Trophoblast cell (in vitro differentiated cells and primary cell): ENCODE results near the gene PPARG.
A peak's percentile ranks its signal among the peaks of the same experiment; 100 is the strongest.

Source experiments
- DNase-seq, 2 donors: peaks; one replicate each; pipeline ENCODE4 v3.0.0-alpha.2; 2016
- H2AFZ ChIP-seq: 2 replicates; pipeline ENCODE4 v1.6.1; 2013; ENCODE audit warnings: low read length, moderate library complexity, mild to moderate bottlenecking; ENCODE audit not compliant: insufficient read depth, poor library complexity
- H2AK5ac ChIP-seq: 2 replicates; pipeline ENCODE4 v1.6.1; 2013; ENCODE audit warnings: mild to moderate bottlenecking, low read length
- H2BK120ac ChIP-seq: 2 replicates; pipeline ENCODE4 v1.6.1; 2013; ENCODE audit warnings: low read length, mild to moderate bottlenecking, moderate library complexity; ENCODE audit not compliant: insufficient read depth, poor library complexity
- H2BK12ac ChIP-seq: 2 replicates; pipeline ENCODE4 v1.6.1; 2013; ENCODE audit warnings: mild to moderate bottlenecking, low read length, moderate library complexity
- H2BK5ac ChIP-seq: 2 replicates; pipeline ENCODE4 v1.6.1; 2013; ENCODE audit warnings: low read length, low read depth, moderate library complexity, mild to moderate bottlenecking; ENCODE audit not compliant: poor library complexity
- H3K14ac ChIP-seq: 2 replicates; pipeline ENCODE4 v1.6.1; 2013; ENCODE audit warnings: mild to moderate bottlenecking, low read length
- H3K18ac ChIP-seq: 2 replicates; pipeline ENCODE4 v1.6.1; 2013; ENCODE audit warnings: mild to moderate bottlenecking, low read length
- H3K23ac ChIP-seq: 2 replicates; pipeline ENCODE4 v1.6.1; 2013; ENCODE audit warnings: low read length
- H3K27ac ChIP-seq: 2 replicates; pipeline ENCODE4 v1.5.1; 2013; ENCODE audit warnings: low read depth, mild to moderate bottlenecking, inconsistent platforms, low read length, moderate library complexity
- H3K27me3 ChIP-seq: 2 replicates; pipeline ENCODE4 v1.6.1; 2013; ENCODE audit warnings: inconsistent platforms, mild to moderate bottlenecking, low read length, moderate library complexity; ENCODE audit not compliant: insufficient read depth
- H3K36me3 ChIP-seq, 2 experiments: 1 replicate in 1 of 2; 2 replicates in 1 of 2; pipeline ENCODE4 v1.6.1; 2013; ENCODE audit warnings: low read length in 2 of 2, mild to moderate bottlenecking in 2 of 2, moderate library complexity in 1 of 2; ENCODE audit not compliant: insufficient read depth in 2 of 2, control insufficient read depth in 1 of 2
- H3K4ac ChIP-seq: 2 replicates; pipeline ENCODE4 v1.6.1; 2013; ENCODE audit warnings: low read depth, mild to moderate bottlenecking, low read length, moderate library complexity
- H3K4me1 ChIP-seq, 2 experiments: 1 replicate in 1 of 2; 2 replicates in 1 of 2; pipeline ENCODE4 v1.6.1; 2013; ENCODE audit warnings: low read length in 2 of 2, mild to moderate bottlenecking in 2 of 2, moderate library complexity in 1 of 2; ENCODE audit not compliant: insufficient read depth in 2 of 2, control insufficient read depth in 1 of 2
- H3K4me2 ChIP-seq: 2 replicates; pipeline ENCODE4 v1.6.1; 2013; ENCODE audit warnings: inconsistent platforms, mild to moderate bottlenecking, low read length, moderate library complexity
- H3K4me3 ChIP-seq: 2 replicates; pipeline ENCODE4 v1.5.1; 2013; ENCODE audit warnings: mild to moderate bottlenecking, low read depth, low read length, inconsistent platforms
- H3K79me1 ChIP-seq: one replicate; pipeline ENCODE4 v1.6.1; 2013; ENCODE audit warnings: low read length
- H3K79me2 ChIP-seq: 2 replicates; pipeline ENCODE4 v1.6.1; 2013; ENCODE audit warnings: low read length, mild to moderate bottlenecking; ENCODE audit not compliant: control insufficient read depth, insufficient read depth, poor library complexity
- H3K9ac ChIP-seq: 2 replicates; pipeline ENCODE4 v1.6.1; 2013; ENCODE audit warnings: mild to moderate bottlenecking, low read length
- H3K9me3 ChIP-seq: 2 replicates; pipeline ENCODE4 v1.6.1; 2013; ENCODE audit warnings: low read depth, mild to moderate bottlenecking, control low read depth, inconsistent platforms, low read length; ENCODE audit not compliant: insufficient read depth
- H4K12ac ChIP-seq: 2 replicates; pipeline ENCODE4 v1.6.1; 2013; ENCODE audit warnings: low read depth, mild to moderate bottlenecking, low read length, moderate library complexity
- H4K8ac ChIP-seq: 2 replicates; pipeline ENCODE4 v1.6.1; 2013; ENCODE audit warnings: low read depth, mild to moderate bottlenecking, low read length, moderate library complexity
- H4K91ac ChIP-seq: one replicate; pipeline ENCODE4 v1.6.1; 2013; ENCODE audit warnings: low read depth, mild to moderate bottlenecking, low read length, moderate library complexity
- WGBS: extraction: QIAGEN DNeasy Blood & Tissue Kit; methylation state at CpG from one replicate; pipeline ENCODE4 v1.1.7; 2013; ENCODE audit warnings: missing lambda C conversion rate; ENCODE audit not compliant: insufficient read length, insufficient coverage; ENCODE audit errors: extremely low coverage; 5-methylcytosine and 5-hydroxymethylcytosine counted together

Gene PPARG

DNA sequence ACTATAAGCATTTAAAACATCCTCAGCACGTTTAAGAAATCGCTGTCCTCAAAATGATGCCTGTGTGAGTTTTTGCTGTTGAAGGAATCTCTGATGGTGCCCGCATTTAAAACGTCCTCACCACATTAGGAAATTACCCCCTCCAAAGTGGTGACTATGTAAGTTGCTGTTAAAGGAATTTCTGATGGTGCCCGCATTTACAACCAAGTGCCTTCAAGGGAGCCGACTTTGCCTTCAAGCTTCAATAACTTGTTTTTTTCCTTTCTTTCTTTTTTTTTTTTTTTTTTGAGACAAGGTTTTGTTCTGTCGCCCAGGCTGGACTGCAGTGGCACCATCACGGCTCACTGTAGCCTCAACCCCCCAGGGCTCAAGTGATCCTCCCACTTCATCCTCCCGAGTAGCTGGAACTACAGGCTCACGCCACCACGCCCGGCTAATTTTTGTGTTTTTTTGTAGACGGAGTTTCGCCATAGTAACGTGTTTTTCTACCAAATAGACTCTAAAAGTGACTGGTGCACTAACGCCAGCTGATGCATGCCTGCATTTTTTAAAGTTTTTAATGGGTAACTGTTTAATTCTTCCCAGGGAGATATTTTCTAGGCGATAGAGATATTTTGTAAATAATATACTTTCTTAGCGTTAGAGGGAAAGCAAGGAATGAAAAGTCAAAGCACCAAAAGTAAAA is 176.4 kb downstream of the PPARG start:
- no peak overlapping the region for H3K4me3 ChIP-seq
- H4K8ac ChIP-seq: no peak overlapping the region
- H3K79me2 ChIP-seq: no peaks in the 10 kb centered on the region
- peak overlapping the region; percentile 69 for H4K91ac ChIP-seq
- H3K27ac ChIP-seq: no peak overlapping the region
- H3K4me1 ChIP-seq: peaks cover 0 to 11% of the 10 kb centered on the region in 2 experiments
- no peaks in the 10 kb centered on the region for H3K9me3 ChIP-seq
- H3K18ac ChIP-seq: no peak overlapping the region
- no peak overlapping the region for H3K14ac ChIP-seq
- no peak overlapping the region for H2BK5ac ChIP-seq
- peak; percentile 97 to 100 for DNase-seq
- no peak overlapping the region for H2AFZ ChIP-seq
- H2BK12ac ChIP-seq: peak overlapping the region; percentile 68
- H2BK120ac ChIP-seq: no peak overlapping the region
- WGBS: no CpG with 5 or more reads among the region's 18 CpGs
- no peak overlapping the region for H3K23ac ChIP-seq
- peaks cover 8% of the 10 kb centered on the region for H3K79me1 ChIP-seq
- H2AK5ac ChIP-seq: no peak overlapping the region
- no peaks in the 10 kb centered on the region for H3K36me3 ChIP-seq
- no peak overlapping the region for H3K9ac ChIP-seq
- H3K4ac ChIP-seq: no peak overlapping the region
- no peaks in the 10 kb centered on the region for H3K27me3 ChIP-seq
- no peak overlapping the region for H4K12ac ChIP-seq
- H3K4me2 ChIP-seq: no peak overlapping the region

DNA sequence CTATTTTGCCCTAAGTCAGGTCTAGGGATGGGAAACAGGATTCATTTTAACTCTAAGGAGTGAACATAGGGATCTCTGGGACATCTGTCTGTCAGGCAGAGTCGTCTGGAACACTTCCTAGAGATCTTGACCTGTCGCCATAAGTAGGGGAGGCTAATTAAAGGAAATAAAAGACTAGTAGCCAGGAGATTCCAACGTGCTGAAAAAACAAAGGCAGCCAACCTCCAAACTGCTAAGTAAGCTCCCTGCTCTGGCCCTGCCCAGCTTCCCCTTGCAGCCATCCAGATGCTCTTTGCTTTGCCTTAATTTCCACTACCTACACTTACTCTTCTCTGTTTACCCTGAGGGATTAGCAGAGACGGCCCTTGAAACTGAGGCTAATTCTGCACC is 177.0 kb downstream of the PPARG start:
- Histone ChIP-seq H3K9me3 (no peaks in the 10 kb centered on the region), H3K4me1 (peaks cover 0 to 11% of the 10 kb centered on the region in 2 experiments), H2BK5ac (no peak overlapping the region), H3K27me3 (no peaks in the 10 kb centered on the region), H3K4me3 (no peak overlapping the region), H3K4ac (no peak overlapping the region), H4K91ac (peak overlapping the region; percentile 61), H3K79me2 (no peaks in the 10 kb centered on the region), H2AFZ (no peak overlapping the region), H3K36me3 (no peaks in the 10 kb centered on the region), H2BK12ac (peak overlapping the region; percentile 67), H2BK120ac (no peak overlapping the region), H3K14ac (no peak overlapping the region), H4K12ac (no peak overlapping the region), H4K8ac (no peak overlapping the region), H3K27ac (peak overlapping the region; percentile 31), H3K4me2 (no peak overlapping the region), H3K23ac (no peak overlapping the region), H3K9ac (no peak overlapping the region), H2AK5ac (no peak overlapping the region), H3K79me1 (peaks cover 8% of the 10 kb centered on the region), H3K18ac (no peak overlapping the region)
- DNase-seq: no peak
- no CpG with 5 or more reads among the region's 4 CpGs for WGBS

DNA sequence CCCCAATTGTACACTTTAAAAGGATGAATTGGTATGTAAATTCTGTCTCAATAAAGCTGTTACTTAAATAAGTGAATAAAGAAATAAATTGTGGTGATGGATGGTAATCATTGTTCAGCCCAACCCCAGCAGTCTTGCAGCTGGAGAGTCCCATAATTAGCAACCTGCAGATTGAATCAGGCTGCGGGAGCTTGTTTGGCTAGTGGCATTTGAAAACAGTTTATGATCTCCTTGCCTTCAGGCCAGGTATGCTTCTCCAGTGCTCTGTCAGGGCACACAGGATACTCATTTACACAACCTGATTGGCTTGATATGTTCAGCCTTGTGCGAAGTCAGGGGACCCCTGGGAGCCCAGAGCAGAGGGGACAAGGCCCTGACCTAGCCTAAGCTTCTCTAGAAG is 178.9 kb downstream of the PPARG start:
- Histone ChIP-seq H4K8ac (no peak overlapping the region), H3K4ac (no peak overlapping the region), H3K27me3 (no peaks in the 10 kb centered on the region), H2BK12ac (no peak overlapping the region), H3K4me1 (peaks cover 5 to 23% of the 10 kb centered on the region in 2 experiments), H4K91ac (no peak overlapping the region), H2BK5ac (no peak overlapping the region), H3K36me3 (no peaks in the 10 kb centered on the region), H2AFZ (no peak overlapping the region), H3K79me2 (no peaks in the 10 kb centered on the region), H3K27ac (no peak overlapping the region), H3K14ac (no peak overlapping the region), H4K12ac (no peak overlapping the region), H2AK5ac (no peak overlapping the region), H3K9ac (no peak overlapping the region), H3K4me2 (no peak overlapping the region), H3K4me3 (no peak overlapping the region), H2BK120ac (no peak overlapping the region), H3K23ac (no peak overlapping the region), H3K18ac (no peak overlapping the region), H3K9me3 (no peaks in the 10 kb centered on the region), H3K79me1 (peaks cover 8% of the 10 kb centered on the region)
- DNase-seq: peak; percentile 89 to 91
- WGBS: no CpG with 5 or more reads among the region's 2 CpGs

DNA sequence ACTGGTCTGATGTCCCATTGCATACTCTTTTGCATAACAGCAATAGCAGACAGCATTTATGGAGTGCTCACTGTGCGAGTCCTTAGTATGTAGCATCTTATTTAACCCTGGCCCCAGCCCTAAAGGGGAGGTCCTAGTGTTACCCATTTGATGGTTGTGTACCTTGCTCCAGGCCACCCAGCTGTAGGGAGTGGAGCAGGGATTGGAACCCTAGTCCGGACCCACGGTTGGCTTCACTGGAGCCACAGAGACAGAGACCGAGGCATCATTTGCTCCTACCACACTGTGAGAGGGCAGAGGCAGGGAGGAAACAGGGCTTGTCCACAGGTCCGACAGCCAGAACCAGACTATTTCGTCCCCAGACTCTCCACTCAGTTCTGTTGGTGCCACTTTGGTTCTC is 179.4 kb downstream of the PPARG start:
- H3K27me3 ChIP-seq: no peaks in the 10 kb centered on the region
- H3K9ac ChIP-seq: no peak overlapping the region
- no peak overlapping the region for H3K4ac ChIP-seq
- DNase-seq: peak in 1 of 2 donors; percentile 64
- H3K4me3 ChIP-seq: no peak overlapping the region
- peak overlapping the region; percentile 70 for H2AK5ac ChIP-seq
- peak overlapping the region; percentile 37 for H4K91ac ChIP-seq
- H3K4me2 ChIP-seq: no peak overlapping the region
- H3K36me3 ChIP-seq: no peaks in the 10 kb centered on the region
- no peak overlapping the region for H3K23ac ChIP-seq
- H3K4me1 ChIP-seq: peaks cover 10 to 27% of the 10 kb centered on the region in 2 experiments
- no peak overlapping the region for H2BK5ac ChIP-seq
- H3K27ac ChIP-seq: no peak overlapping the region
- peaks cover 8% of the 10 kb centered on the region for H3K79me1 ChIP-seq
- H2BK12ac ChIP-seq: peak overlapping the region; percentile 67
- no peak overlapping the region for H4K8ac ChIP-seq
- H3K9me3 ChIP-seq: no peaks in the 10 kb centered on the region
- no peak overlapping the region for H3K18ac ChIP-seq
- H3K79me2 ChIP-seq: no peaks in the 10 kb centered on the region
- H2BK120ac ChIP-seq: peak overlapping the region; percentile 9
- H2AFZ ChIP-seq: no peak overlapping the region
- H4K12ac ChIP-seq: no peak overlapping the region
- peak overlapping the region; percentile 12 for H3K14ac ChIP-seq
- no CpG with 5 or more reads among the region's 6 CpGs for WGBS
